Measurements from ENCODE around the gene ADAMTS2.

GRCh38 chr5:179234563-179235135 lies 110.6 kb downstream of the ADAMTS2 start:
- TF ChIP-seq CTCF (conservative IDR thresholded peaks at IDR 0.05) (no peak), ZFX (IDR thresholded peaks at IDR 0.05) (no peak)
